GM12865 (cell line): ENCODE measurements around the gene LAMA5.
"Not testable (repeated sequence)": the region's sequence is repeated elsewhere in the genome, so short reads cannot be mapped to it uniquely, and the experiment has no call there.

Experiments used
- DNase-seq: peaks from one replicate; pipeline ENCODE4 v3.0.0; 2010; ENCODE audit warnings: low read depth
- H3K4me3 ChIP-seq: 2 replicates; pipeline ENCODE4 v1.5.1; 2011; ENCODE audit warnings: mild to moderate bottlenecking, low read depth, low read length, control low read depth
- TF ChIP-seq, protein P1 (sequence below): IDR thresholded peaks from 2 replicates; pipeline ENCODE4 v1.5.1; 2011; ENCODE audit warnings: low read length, control low read depth, low read depth, inconsistent platforms; ENCODE audit not compliant: insufficient read depth; ENCODE audit errors: missing control alignments

LAMA5 gene

GRCh38 chr20:62381202-62381797 is 14.2 kb upstream of the LAMA5 start:
- TF ChIP-seq, protein P1, sequence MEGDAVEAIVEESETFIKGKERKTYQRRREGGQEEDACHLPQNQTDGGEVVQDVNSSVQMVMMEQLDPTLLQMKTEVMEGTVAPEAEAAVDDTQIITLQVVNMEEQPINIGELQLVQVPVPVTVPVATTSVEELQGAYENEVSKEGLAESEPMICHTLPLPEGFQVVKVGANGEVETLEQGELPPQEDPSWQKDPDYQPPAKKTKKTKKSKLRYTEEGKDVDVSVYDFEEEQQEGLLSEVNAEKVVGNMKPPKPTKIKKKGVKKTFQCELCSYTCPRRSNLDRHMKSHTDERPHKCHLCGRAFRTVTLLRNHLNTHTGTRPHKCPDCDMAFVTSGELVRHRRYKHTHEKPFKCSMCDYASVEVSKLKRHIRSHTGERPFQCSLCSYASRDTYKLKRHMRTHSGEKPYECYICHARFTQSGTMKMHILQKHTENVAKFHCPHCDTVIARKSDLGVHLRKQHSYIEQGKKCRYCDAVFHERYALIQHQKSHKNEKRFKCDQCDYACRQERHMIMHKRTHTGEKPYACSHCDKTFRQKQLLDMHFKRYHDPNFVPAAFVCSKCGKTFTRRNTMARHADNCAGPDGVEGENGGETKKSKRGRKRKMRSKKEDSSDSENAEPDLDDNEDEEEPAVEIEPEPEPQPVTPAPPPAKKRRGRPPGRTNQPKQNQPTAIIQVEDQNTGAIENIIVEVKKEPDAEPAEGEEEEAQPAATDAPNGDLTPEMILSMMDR, result no peak
- no peak for DNase-seq
- H3K4me3 ChIP-seq, result no peak overlapping the region

DNA sequence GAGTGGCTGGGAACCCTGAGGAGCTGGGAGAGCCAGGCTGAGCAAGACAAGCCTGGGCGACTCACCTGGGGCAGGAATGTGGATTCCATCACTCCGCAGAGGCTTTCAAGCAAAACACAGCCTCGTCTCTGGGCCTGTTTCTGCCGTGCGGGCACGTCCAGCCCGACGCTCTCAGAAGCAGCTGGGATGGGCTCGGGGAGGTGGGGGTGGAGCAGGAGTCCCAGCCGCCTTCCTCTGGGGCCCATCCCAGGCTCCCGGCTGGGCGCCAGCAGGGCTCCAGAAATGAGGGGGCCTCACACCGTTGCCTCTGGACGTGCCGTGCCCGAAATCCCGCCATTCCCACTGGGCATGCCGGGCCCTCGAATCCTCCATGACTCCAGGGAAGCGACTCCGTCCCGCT is 11.1 kb upstream of the LAMA5 start:
- no peak overlapping the region for H3K4me3 ChIP-seq
- TF ChIP-seq, protein P1, result no peak
- no peak for DNase-seq

GRCh38 chr20:62377615-62378178 is 10.6 kb upstream of the LAMA5 start:
- H3K4me3 ChIP-seq, result no peak overlapping the region
- TF ChIP-seq, protein P1, result no peak
- no peak for DNase-seq

- DNase-seq, result no peak
- no peak overlapping the region for H3K4me3 ChIP-seq
- TF ChIP-seq, protein P1, result no peak
Measured at GRCh38 chr20:62377064-62377461, 10.0 kb upstream of the LAMA5 start.

DNA sequence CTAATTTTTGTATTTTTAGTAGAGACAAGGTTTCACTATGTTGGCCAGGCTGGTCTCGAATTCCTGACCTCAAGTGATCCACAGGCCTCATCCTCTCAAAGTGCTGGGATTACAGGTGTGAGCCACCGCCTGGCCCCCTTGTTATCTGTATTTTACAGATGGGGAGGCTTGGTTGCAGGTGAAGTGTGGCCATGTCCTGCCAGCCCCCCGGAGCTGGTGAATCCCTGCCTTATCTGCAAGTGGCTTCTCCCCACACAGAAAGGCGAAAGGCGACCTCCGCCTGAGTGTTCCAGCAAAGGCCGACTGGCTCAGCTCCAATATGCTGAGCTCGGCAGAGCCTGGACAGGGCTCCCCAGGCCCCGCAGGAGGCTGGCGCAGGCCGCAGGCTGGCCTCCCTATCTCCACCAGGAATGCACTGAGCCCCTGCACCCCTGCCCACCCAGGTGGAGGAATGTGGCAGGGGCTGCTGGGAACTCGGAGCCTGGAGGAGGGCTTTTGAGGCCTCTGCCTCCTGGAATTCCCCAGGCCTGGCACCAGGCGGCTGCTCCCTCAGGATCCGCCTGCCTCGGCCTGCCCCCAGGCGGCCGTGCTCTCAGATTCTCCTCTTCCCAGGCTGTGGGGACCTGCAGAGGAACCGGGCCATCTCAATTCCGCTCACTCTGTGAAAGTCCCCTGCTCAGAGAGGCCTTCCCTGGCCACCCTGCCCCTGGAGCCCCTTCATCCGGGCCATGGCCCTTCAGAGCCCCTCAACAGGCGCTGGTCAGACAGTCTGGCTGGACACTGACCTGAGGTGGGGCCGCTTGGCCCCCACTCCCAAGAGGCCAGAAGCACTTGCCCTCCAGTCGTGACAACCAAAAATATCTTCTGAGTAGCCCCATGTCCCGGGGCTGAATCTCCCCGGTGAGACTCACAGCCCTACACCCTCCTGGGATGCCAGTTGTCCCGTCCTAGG is 9.3 kb upstream of the LAMA5 start:
- H3K4me3 ChIP-seq, result no peak overlapping the region
- DNase-seq, result no peak
- TF ChIP-seq, protein P1, result no peak

- DNase-seq, result no peak
- TF ChIP-seq, protein P1, result no peak
Measured at GRCh38 chr20:62374331-62375152, 7.4 kb upstream of the LAMA5 start.

GRCh38 chr20:62373631-62374179 is 6.6 kb upstream of the LAMA5 start:
- not testable (repeated sequence) for H3K4me3 ChIP-seq, DNase-seq

More at GRCh38 chr20:62374331-62375152, 7.4 kb upstream of the LAMA5 start:
- no peak overlapping the region for H3K4me3 ChIP-seq
